Stimulated activated CD8-positive, alpha-beta memory T cell treated with anti-CD3 and anti-CD28 coated beads, Interleukin-15, amount 100 ng/mL, for 1 hour (primary cell): ENCODE measurements around the gene SCN1B.
"Not testable (repeated sequence)": the region's sequence is repeated elsewhere in the genome, so short reads cannot be mapped to it uniquely, and the experiment has no call there.

Experiments used
- DNase-seq: peaks from one replicate; pipeline ENCODE4 v3.0.0-alpha.2; 2020; ENCODE audit warnings: low read depth

SCN1B gene

DNA sequence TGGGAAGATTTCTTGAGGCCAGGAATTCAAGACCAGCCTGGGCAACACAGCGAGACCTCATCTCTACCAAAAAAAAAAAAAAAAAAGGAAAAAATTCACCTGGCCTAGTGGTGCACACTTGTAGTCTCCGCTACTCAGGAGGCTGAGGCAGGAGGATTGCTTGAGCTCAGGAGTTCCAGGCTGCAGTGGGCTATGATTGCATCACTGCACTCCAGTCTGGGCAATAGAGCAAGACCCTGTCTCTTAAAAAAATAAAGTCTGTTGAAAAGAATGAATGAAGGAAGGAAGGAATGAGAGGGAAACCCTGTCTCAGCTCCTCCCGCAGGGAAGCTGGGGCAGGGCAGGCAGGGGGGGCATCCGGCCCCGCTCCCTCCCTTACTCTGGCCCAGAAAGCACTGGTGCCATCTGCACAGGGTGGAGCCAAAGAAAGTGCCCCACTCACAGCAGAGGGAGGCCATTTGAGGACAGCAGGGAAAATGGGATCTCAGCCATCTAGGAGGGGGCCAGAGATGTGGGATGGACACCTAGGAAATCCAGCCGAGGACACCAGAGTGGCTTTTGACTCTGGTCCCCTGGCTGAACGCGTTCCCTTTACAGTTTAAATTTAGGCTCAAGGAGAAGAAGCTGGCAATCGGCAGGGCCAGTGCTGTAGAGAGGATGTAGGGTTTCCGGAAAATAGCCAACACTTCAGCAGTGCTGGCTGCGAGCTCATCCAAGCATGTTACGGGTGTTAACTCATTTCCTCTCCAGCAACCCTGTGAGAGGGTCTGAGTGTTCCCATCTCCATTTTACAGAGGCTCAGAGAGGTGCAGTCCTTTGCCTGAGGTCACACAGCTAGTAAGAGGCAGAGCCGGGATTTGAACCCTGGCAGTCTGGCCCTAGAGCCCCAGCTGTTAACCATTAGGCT is 7.7 kb downstream of the SCN1B start:
- DNase-seq, result no peak

DNA sequence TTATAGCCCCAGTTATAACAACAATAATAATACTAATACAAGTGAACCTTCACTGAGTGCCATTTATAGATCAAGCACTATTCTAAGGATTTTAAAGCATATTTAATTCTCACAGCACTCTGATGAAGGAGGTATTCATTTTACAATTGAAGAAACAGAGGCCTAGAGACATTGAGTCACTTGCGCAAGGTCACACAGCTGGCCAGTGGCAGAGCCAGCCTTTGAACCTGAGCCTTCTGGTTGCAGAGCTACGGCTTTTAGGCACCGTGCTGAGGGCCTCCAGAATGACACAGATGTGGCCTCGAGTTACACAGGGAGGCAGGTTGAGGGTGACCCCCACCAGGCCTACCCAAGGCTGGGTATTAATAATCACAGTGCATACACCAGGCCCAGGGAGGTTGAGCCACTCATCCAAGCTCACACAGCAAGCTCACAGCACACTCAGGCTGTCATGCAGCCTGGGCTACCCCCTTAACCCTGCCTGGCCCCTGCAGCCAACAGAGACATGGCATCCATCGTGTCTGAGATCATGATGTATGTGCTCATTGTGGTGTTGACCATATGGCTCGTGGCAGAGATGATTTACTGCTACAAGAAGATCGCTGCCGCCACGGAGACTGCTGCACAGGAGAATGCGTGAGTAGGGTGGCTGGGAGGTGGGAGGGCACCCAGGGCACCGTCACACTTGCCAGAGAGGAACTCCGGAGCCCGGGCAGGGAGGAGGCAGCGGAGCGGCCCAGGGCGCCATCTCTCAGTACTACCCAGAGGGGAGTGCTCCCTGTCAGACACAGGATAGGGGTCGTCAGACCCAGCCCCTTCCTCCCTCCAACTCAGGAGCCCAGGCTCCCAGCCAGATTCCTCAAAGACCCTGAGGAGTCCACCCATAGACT is 8.6 kb downstream of the SCN1B start:
- DNase-seq, result no peak

DNA sequence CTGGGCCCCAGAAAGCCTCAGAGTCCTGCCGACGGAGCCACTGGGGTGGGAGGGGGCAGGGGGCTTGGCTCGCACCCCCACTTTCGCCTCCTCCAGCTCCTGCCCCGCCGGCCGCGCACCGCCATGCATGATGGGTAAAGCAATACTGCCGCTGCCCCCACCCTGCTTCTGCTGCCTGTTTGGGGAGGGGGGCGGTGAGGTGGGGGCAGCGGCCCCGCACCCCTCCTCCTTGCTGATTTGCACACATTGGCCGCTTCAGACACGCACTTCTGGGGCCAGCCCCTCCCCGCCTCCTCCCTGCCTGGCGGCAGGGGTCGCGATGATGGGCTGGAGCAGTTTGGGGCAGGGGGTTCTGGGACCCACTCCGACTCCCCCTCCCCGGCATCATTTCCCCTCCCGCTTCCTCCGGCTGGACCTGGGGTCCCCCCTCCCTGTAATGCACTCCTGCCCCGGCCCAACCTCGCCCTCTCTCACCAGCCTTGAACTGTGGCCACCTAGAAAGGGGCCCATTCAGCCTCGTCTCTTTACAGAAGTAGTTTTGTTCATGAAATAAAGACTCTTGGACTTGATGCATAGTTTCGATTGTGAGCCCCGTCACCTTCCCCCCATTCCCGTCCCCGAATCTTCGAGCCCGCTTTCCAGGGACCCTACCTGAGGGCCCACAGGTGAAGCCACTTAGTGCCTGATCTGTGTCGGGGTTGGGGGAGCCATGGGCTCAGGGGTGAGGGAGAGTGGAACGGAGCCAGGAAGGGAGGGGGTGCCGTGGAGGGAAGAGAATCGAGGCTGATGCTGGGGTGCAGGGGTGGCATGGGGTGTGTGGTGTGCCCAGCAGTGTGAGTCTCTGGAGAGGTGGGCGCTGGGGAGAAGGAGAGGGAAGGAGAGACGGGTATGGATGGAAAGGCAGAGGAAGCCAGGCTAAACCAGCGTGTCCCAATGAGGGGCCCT is 9.9 kb downstream of the SCN1B start:
- no peak for DNase-seq

DNA sequence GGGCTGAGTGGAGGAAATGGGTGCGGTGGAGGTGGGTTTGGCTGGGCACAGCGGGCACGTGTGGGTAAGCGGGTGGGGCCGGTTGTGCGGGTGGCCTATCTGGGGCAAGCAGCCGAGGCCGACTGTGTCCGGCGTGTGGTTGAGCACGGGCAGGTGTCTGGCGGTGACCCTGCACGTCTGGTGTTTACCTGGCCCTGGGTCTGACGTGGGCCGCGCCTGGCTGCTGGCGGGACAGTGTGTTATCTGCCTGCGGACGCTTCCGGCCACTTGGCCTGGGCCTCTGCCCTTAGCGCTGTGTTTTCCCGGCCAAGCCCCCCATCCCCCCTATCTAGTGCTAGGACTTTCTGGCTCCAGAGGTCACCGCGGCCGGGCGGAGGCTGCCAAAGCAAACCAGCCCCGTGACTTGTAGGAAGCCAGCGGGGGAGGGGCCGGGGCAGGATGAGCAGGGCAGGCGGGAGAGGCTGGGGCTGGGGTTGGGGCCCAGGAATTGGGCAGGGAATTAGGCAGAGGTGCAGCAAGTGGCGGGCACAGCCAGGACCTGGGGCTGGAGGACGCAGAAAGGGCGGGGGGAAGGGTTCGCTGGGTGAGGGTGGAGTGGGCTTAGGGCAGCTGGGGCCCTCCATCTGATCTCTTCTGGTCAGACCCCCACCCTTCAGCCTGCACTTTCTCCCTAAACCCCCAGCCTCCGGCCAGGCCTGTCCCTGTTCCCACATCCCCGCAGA is 10.7 kb downstream of the SCN1B start:
- DNase-seq, result no peak

DNA sequence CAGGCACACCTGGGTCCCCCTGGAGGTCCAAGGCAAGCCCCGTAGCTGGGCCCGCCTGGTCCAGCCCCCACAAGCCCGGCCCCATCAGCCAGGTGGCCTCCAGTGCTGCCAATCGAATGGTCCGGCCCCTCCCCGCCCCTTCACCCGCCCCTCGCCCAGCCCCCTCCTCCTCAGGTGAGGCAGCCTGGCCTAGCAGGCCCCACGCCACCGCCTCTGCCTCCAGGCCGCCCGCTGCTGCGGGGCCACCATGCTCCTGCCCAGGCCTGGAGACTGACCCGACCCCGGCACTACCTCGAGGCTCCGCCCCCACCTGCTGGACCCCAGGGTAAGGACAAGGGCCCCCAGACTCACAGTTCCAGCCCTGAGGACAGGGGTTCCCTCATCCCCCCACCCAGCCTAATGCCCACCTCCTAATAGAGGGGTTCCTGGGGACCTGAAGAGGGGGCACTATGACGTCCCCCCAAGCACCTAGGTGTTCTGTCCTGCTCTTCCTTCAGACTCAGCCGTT is 11.3 kb downstream of the SCN1B start, which contains the start of gene HPN:
Gene HPN (plus strand): TSS at position 174 of the 508 bp plus-strand sequence. CDS start 786 bp downstream, outside the sequence.
- no peak for DNase-seq

DNA sequence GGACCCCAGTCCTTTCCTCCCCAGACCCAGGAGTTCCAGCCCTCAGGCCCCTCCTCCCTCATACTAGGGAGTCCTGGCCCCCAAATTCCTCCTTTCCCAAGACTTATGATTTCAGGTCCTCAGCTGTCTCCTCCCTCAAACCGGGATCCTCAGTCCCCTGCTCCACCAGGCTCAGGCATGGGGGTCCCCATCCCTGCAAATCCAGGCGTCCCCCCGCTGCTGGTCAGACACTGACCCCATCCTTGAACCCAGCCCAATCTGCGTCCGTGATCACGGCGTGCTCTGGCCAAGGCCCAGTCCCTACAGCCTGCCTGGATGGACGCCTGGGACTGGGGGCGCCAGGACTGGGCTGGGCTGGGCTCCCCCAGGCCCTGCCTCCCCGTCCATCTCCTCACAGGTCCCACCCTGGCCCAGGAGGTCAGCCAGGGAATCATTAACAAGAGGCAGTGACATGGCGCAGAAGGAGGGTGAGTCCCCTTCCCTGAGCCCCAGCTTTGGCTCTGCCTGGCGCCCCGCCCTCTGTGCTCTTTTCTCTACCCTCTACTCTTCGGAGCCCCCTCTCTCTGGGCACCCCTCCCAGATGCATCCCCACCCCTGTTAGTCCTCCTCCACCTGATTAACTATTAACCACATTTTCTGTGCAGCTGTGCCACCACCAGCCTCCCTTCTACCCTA is 11.9 kb downstream of the SCN1B start:
- DNase-seq, result no peak

DNA sequence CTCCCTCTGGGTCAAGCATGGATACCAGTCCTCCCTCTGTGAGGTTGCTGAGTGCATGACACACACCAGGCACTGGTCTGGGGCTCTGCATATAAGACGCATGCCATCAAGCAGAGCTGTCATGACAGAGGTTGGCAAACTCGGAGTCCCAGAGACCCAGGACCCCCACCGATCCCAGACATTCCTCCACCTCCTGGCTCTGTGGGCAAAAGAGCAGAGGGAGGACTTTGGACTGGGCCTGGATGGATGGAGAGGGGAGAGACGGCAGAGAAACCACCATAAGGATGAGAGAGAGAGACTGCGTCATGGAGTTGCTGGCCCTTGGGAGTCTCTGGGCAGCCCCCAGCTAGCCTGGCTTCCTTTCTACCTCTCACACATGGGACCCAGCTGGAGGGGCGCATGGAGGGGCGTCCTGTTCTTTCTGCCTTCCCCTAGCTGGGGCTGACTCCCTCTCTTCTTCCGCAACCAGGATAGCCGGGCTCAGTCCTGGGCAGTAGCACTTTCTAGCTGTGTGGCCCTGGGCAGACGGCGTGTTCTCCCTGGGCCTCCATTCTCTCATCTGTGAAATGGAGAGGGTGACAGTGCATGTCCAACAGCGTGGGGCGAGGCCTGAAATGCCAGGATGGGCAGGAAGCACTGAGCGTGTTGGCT is 12.8 kb downstream of the SCN1B start:
- no peak for DNase-seq

DNA sequence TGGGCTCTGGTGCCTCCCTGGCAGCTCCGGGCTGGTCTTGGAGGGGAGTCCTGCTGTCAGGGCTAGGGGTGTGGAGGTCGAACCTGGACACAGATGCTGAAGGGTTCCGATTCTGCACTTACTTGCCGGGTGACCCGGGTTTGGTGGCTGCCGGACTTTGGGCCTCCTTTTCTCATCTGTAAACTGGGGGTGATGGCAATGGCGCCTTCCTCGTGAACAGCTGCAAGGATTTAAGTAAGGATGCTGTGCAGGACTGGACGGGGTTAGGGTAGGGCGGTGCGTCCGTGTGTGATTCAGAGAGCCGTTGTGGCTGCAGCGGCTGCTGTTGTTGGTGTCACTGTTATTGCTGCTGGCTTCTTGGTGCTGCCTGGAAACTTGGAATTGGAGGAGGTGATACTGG is 13.6 kb downstream of the SCN1B start:
- DNase-seq, result no peak

DNA sequence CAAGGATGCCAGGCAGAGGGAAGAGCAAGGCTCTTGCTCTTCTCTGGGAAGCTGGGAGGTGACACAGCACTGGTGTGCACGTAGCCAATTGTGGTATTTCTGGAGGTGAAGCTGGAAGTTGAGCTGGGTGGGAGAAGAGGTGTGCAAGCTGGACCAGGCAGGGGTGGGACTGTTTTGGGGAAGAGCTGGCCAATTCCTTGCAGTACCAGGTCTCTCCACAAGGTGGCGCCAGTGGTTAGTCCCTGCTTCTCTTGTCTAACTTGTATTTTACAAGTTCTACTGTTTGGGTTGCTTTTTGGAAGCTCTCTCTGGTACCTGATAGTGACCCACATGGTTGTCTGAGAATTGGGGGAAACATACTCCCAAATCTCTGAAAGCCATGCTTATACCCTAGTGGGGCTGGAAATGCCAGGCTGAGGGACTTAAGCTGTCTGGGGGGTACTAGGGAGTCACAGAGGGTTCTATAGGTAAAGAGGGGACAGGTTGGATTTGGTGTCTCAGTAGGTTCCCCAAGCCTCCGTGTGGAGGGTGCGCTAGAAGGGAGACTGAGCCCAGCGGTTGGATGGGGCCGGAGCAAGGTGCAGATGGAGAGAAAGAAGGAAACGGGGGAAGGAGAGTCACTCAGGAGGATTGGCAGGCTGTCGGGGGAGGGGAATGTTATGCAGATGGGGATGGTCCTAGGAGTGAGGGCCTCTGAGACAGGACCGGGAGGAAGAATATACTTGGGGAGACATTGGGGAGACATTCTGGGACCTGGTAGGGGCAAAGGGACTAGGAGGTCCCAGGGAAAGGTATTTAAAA is 14.2 kb downstream of the SCN1B start:
- DNase-seq, result peak; percentile 38

DNA sequence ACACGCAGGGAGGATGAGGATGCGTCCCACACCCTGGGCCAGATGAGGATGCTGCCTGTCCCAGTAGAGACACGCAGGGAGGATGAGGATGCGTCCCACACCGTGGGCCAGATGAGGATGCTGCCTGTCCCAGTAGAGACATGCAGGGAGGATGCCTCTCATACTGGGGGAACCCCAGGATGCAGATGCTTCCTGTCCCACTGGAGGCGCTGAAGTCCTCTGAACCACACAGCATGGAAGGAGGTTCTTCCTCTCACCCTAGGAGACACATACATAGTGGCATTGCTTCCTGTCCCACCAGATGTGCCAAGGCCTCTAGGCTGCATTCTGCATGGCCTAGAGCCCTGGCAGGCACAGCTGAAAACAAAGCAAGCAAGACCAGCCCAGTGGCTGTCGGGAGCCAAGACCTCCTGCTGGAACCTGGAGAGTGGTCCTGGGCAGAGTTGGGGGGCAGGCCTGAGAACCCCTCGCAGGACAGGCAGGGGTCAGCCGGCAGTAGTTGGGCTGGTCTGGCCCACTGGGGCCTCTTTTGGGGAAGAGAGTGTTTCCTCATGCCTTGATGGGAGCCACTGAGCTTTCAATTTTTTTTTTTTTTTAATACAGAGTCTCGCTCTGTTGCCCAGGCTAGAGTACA is 15.5 kb downstream of the SCN1B start:
- DNase-seq, result no peak

DNA sequence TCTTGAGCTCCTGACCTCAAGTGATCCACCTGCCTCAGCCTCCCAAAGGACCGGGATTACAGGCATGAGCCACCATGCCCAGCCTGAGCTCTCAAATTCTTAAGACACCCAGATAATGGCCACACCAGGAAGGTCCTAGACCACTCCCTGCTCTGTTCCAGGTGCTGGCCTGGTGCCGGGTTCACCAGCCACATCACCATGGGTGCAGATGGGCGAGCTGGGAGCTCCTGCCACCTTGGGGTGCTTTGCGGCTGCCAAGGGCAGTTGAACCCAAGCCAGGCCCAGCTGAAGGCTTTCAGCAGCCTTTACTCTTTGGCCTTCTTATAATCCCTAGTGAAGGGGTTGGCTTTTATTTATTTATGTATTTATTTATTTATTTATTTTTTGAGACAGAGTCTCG is 16.2 kb downstream of the SCN1B start:
- DNase-seq, result no peak

DNA sequence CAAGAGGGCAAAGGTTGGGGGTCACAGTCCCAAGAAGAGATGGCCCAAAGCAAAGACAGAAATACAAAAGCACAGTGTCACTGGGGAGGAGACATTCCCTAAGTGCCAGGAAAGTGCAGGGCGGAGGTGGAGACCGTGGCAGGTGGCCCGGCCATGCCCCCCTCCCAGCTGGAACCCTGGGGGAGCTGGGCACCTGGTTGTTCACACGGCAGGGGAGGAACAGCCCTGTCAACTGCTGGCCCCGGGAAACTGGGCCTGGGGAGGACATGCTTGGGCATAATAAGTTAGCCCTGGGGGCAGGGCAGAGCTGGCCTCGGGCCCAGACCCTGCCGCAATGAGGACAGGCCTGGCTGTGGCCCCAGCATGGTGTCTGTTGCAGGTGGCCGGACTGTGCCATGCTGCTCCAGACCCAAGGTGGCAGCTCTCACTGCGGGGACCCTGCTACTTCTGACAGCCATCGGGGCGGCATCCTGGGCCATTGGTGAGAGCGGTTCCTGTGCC is 18.7 kb downstream of the SCN1B start:
- no peak for DNase-seq

DNA sequence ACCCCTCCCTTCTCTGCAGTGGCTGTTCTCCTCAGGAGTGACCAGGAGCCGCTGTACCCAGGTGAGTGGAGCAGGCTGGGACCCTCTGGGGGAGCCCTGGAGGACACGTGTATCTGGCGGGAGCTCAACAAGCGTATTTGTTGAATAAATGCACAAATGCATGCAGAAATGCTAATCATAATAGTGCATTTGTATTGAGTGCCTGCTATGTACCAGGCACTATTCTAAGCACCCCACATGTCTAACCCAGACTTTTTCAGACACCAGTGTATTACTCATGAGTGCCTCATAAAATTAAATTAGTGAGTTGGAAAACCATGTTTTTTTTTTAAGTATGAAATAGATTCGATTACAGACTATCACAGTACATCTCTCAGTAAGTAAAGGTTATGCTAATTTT is 19.2 kb downstream of the SCN1B start:
- no peak for DNase-seq

DNA sequence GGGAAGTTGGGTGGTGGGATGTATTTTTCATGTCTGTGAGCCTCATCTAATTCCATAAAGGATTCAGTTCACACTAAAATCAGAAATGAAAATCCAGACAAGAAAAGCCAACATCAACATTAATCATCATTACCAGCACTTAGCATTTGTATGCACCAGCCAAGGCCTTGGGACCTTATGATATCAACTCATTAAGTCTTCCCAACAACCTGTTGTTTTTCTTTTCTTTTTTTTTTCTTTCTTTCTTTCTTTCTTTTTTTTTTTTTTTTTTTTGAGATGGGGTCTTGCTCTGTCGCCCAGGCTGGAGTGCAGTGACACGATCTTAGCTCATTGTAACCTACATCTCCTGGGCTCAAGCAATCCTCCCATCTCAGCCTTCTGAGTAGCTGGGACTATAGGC is 20.4 kb downstream of the SCN1B start:
- not testable (repeated sequence) for DNase-seq

DNA sequence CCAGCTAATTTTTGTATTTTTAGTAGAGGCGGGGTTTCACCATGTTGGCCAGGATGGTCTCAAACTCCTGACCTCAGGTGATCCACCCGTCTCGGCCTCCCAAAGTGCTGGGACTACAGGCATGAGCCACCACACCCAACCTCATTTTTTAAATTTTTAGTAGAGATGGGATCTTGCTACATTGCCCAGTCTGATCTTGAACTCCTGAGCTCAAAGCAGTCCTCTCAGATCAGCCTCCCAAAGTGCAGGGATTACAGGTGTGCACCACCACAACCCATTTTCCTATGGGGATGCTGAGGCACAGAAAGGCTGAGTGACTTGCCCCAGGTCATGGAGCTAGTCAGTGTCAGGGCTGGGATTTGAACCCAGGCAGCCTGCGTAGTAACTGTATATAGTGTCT is 21.0 kb downstream of the SCN1B start:
- DNase-seq, result not testable (repeated sequence)

DNA sequence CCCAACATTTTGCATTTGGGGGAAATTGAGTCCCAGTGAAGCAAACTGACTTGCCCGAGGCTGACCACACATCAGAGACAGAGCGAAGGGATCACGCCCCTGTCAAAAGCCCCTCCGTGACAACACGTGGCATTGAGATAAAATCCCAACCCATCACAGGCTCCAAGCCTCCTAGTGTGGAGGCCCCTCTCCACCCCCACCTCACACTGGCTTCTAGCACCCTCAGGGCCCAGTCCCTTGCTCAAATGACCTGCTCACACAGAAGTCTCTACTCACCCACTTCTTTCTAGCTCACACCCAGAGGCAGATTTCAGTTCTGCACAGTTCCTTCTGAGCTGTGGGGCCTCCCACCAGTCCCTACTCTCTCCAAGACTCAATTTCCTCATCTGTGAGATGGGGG is 21.5 kb downstream of the SCN1B start:
- no peak for DNase-seq

DNA sequence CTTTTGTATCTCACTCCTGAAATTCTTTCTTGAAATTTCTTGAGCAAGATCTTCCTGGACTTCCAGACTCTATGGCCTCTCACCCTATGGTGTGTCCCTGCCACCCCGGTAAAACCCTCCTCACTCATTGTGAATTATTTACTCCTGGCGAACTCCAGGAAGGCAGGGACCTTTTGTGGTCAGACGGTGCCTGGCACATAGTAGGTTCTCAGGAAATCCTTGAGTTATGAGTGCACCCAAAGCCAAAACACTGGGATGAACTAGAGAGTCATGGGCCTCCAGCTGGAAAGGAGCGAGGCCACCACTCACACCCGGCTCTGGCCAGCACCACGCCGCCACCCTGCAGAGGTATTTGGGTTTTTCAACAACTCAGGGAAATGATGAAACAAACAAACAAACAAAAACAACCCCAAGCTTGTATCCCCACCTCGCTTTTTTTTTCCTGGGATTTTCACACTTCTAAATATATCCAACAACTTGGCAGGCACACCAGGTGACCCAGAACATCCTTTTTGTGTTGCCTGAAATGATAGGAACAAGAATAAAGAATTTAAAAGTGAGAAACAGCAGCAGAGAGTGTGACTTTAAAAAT is 22.4 kb downstream of the SCN1B start:
- DNase-seq, result no peak
